ENCODE data around the gene AOPEP. TPM values are rescaled to one million over a fixed set of nuclear protein-coding genes. Genes with fewer than 3 reads are reported as not detected.

AOPEP gene
- total RNA-seq, 4 donors from 2014 or later: 80.7 to 428 (median 126) TPM

DNA sequence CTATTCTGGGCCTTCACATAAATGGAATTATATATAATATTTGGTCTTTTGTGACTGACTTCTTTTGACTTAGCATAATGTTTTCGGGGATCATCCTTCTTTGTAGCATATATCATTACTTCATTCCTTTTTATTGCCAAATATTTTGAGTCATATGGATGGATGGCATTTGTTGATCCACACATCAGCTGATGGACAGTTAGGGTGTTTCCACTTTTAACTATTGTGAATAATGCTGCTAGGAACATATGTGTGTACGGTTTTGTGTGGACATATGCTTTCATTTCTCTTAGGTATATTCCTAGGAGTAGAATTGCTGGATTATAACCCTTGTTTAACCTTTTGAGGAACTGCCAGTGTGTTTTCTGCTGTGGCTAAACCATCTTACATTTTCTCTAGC lies 341.4 kb downstream of the AOPEP start:
- peaks cover 21 to 28% of the 10 kb centered on the region in 2 donors for H3K4me1 ChIP-seq
- TF ChIP-seq, protein P1, sequence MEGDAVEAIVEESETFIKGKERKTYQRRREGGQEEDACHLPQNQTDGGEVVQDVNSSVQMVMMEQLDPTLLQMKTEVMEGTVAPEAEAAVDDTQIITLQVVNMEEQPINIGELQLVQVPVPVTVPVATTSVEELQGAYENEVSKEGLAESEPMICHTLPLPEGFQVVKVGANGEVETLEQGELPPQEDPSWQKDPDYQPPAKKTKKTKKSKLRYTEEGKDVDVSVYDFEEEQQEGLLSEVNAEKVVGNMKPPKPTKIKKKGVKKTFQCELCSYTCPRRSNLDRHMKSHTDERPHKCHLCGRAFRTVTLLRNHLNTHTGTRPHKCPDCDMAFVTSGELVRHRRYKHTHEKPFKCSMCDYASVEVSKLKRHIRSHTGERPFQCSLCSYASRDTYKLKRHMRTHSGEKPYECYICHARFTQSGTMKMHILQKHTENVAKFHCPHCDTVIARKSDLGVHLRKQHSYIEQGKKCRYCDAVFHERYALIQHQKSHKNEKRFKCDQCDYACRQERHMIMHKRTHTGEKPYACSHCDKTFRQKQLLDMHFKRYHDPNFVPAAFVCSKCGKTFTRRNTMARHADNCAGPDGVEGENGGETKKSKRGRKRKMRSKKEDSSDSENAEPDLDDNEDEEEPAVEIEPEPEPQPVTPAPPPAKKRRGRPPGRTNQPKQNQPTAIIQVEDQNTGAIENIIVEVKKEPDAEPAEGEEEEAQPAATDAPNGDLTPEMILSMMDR (IDR thresholded peaks at IDR 0.05): no peak
- TF ChIP-seq POLR2A (IDR thresholded peaks at IDR 0.05): no peak
- H3K27me3 ChIP-seq: no peaks in the 10 kb centered on the region
- peak overlapping the region; percentile 4 to 96 for H3K27ac ChIP-seq
- H3K4me3 ChIP-seq: no peak overlapping the region
- DNase-seq: no peak
- intact Hi-C loops (cut with DNase I; ENCODE audit: low total_unique reads): no loop called here
- no peaks in the 10 kb centered on the region for H3K9me3 ChIP-seq
- H3K36me3 ChIP-seq: no peaks in the 10 kb centered on the region

DNA sequence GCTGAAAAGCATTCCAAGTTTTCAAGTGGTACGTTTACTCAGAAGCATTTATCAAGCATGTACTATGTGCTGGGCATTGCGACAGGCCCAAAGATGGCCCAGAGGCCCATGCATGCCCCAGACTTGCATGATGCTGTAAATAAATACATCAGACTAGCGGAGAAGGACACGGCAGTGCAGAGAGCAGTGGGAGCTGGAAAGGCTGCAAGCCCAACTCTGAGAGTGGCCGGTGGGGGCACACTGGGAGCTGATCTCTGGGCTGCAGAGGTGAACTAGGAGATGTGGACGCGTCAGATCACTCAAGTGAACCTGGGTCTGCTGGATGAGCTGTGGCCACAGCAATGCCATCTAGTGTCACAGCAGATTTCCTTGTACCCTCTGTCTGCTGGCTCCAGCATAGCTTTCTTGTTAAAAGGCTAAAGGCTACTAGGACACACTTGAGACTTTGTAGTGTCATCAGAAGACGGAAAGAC lies 344.1 kb downstream of the AOPEP start:
- H3K27ac ChIP-seq: peak overlapping the region in 1 of 2 donors; percentile 96
- H3K9me3 ChIP-seq: no peaks in the 10 kb centered on the region
- DNase-seq: no peak
- H3K27me3 ChIP-seq: no peaks in the 10 kb centered on the region
- TF ChIP-seq, protein P1 (IDR thresholded peaks at IDR 0.05): no peak
- no peak for TF ChIP-seq POLR2A (IDR thresholded peaks at IDR 0.05)
- H3K36me3 ChIP-seq: no peaks in the 10 kb centered on the region
- H3K4me1 ChIP-seq: peaks cover 13% of the 10 kb centered on the region in 2 donors
- intact Hi-C loops (cut with DNase I; ENCODE audit: low total_unique reads): no loop called here
- H3K4me3 ChIP-seq: no peak overlapping the region

DNA sequence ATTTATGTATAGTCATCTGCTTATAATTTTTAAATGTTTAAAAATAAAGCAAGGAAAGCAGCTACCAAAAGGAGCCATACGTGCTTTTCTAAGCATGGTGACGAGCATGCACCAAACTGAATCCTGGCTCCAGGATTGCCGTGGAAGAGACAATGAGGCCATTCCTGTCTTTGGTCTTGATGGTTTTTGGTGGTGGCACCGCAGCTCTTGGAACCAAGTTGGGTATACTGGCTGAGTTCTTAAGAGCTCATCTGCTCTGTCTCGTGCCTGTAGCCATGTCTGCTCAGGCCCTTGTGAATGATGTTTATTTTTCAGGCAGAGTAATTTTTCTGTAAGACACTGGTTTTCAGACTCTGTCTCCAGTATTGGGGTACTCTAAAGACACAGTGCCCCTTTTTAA lies 345.0 kb downstream of the AOPEP start:
- H3K27ac ChIP-seq: peak overlapping the region in 1 of 2 donors; percentile 96
- no peak for DNase-seq

DNA sequence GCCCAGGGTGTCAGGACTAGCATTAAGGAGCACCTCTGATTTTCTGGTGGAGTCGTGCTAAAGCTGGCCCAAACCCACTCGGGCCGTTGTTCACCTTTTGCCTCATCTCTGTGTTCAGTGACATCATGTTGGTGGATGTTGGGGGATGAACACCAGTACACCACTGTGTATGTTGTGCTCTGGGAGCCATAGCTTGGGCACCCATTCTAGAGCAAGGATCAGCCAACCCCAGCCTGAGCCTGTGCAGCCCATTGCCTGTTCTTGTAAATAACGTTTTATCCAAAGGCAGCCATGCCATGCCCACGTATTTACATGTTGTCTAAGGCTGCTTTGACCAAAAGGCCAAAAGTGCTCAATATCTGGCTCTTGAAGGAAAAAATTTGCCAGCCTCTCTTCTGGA lies 345.4 kb downstream of the AOPEP start:
- DNase-seq: no peak
- no peaks in the 10 kb centered on the region for H3K27me3 ChIP-seq
- intact Hi-C loops (cut with DNase I; ENCODE audit: low total_unique reads): no loop called here
- peaks cover 20 to 23% of the 10 kb centered on the region in 2 donors for H3K4me1 ChIP-seq
- no peak overlapping the region for H3K4me3 ChIP-seq
- H3K27ac ChIP-seq: peak overlapping the region in 1 of 2 donors; percentile 96
- H3K9me3 ChIP-seq: no peaks in the 10 kb centered on the region
- TF ChIP-seq, protein P1 (IDR thresholded peaks at IDR 0.05): no peak
- no peak for TF ChIP-seq POLR2A (IDR thresholded peaks at IDR 0.05)
- no peaks in the 10 kb centered on the region for H3K36me3 ChIP-seq

More for the DNA sequence above, 345.0 kb downstream of the AOPEP start:
- no peaks in the 10 kb centered on the region for H3K36me3 ChIP-seq
- TF ChIP-seq, protein P1 (IDR thresholded peaks at IDR 0.05): no peak
- no peak for TF ChIP-seq POLR2A (IDR thresholded peaks at IDR 0.05)
- H3K4me1 ChIP-seq: peaks cover 15 to 20% of the 10 kb centered on the region in 2 donors
- no peaks in the 10 kb centered on the region for H3K27me3 ChIP-seq
- no peaks in the 10 kb centered on the region for H3K9me3 ChIP-seq
- intact Hi-C loops (cut with DNase I; ENCODE audit: low total_unique reads): no loop called here
- no peak overlapping the region for H3K4me3 ChIP-seq

DNA sequence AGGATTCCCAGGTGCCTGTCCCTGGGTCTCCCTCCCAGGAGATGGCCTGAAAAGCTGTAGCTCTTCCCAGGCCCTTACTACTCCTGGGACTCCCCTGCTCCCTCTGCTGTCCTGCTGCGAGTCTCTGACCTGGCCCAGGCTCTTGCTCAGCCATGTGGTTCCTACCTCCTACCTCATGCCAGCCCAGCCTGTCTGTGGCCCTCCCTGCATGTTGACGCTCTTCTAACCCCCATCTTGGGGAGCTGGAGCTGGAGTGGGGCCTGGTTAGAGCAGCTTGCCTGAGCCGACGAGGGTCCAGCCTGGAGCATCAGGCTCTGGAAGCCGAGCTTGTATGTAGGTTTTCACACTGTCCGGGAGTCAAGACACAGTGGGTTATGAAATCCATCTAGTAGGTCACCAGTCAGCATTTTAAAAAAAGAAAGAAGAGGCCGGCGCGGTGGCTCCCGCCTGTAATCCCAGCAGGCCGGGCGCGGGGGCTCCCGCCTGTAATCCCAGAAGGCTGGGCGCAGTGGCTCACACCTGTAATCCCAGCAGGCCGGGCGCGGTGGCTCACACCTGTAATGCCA lies 346.6 kb downstream of the AOPEP start:
- Histone ChIP-seq H3K4me3 (no peak overlapping the region), H3K27ac (peak overlapping the region; percentile 38 to 96), H3K4me1 (peaks cover 30% of the 10 kb centered on the region in 2 donors), H3K9me3 (no peaks in the 10 kb centered on the region), H3K27me3 (no peaks in the 10 kb centered on the region), H3K36me3 (no peaks in the 10 kb centered on the region)
- no peak for DNase-seq
- intact Hi-C loops (cut with DNase I; ENCODE audit: low total_unique reads): no loop called here
- TF ChIP-seq, protein P1 (IDR thresholded peaks at IDR 0.05): peak in 1 of 4 experiments; percentile 5
- no peak for TF ChIP-seq POLR2A (IDR thresholded peaks at IDR 0.05)

Data from uterus (tissue), 4 donors.